ENCODE results near the gene UBL4A. TPM values are rescaled to one million over a fixed set of nuclear protein-coding genes. Genes with fewer than 3 reads are reported as not detected.
A peak's percentile ranks its signal among the peaks of the same experiment; 100 is the strongest.

UBL4A gene
- total RNA-seq, 1 donor from 2014 or later, result 12.1 TPM

DNA sequence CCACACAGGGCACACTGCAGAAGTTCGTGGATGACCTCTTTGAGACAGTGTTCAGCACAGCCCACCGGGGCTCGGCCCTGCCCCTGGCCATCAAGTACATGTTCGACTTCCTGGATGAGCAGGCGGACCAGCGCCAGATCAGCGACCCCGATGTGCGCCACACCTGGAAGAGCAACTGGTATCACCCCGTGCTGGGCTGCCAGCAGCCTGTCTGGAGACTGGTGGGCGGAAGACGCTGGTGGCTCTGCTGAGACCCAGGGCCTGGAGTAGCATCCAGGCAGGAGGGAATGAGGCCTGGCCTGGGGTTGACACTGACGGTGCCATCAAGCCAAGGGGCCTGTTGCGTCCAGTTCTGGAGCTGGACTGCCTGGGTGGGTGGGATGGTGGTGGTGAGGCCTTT is 16.0 kb downstream of the UBL4A start:
- H3F3A ChIP-seq (ENCODE audit: low read depth), result no peaks in the 10 kb centered on the region
- H3K4me1 Mint-ChIP-seq, result no peaks in the 10 kb centered on the region
- peaks cover 8% of the 10 kb centered on the region for H3K36me3 Mint-ChIP-seq
- DNase-seq (ENCODE audit: low spot score), result no peak
- no peak overlapping the region for H2AFZ ChIP-seq (replicated peaks)
- no peaks in the 10 kb centered on the region for H3K36me3 ChIP-seq
- H3K4me2 ChIP-seq, result no peak overlapping the region
- no peak overlapping the region for H3K4me3 ChIP-seq
- no peaks in the 10 kb centered on the region for H3K4me1 ChIP-seq
- no peaks in the 10 kb centered on the region for H3K79me2 ChIP-seq (ENCODE audit: low read depth)
- no peak overlapping the region for H3K27ac Mint-ChIP-seq
- no peak overlapping the region for H3K27ac ChIP-seq
- H3K4me3 Mint-ChIP-seq, result no peak overlapping the region
- no peak for TF ChIP-seq EZH2 (IDR thresholded peaks at IDR 0.05)
- no peak for TF ChIP-seq EZH2phosphoT487 (IDR thresholded peaks at IDR 0.05)
- TF ChIP-seq, protein P1, sequence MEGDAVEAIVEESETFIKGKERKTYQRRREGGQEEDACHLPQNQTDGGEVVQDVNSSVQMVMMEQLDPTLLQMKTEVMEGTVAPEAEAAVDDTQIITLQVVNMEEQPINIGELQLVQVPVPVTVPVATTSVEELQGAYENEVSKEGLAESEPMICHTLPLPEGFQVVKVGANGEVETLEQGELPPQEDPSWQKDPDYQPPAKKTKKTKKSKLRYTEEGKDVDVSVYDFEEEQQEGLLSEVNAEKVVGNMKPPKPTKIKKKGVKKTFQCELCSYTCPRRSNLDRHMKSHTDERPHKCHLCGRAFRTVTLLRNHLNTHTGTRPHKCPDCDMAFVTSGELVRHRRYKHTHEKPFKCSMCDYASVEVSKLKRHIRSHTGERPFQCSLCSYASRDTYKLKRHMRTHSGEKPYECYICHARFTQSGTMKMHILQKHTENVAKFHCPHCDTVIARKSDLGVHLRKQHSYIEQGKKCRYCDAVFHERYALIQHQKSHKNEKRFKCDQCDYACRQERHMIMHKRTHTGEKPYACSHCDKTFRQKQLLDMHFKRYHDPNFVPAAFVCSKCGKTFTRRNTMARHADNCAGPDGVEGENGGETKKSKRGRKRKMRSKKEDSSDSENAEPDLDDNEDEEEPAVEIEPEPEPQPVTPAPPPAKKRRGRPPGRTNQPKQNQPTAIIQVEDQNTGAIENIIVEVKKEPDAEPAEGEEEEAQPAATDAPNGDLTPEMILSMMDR (IDR thresholded peaks at IDR 0.05), result no peak
- peaks cover 9% of the 10 kb centered on the region for H3K9me3 Mint-ChIP-seq
- H3K27me3 ChIP-seq, result no peaks in the 10 kb centered on the region
- H3K9me3 ChIP-seq (ENCODE audit: low read depth), result no peaks in the 10 kb centered on the region
- H4K20me1 ChIP-seq (ENCODE audit: low read depth), result no peaks in the 10 kb centered on the region
- H3K9ac ChIP-seq, result no peak overlapping the region
- H3K27me3 Mint-ChIP-seq (ENCODE audit: insufficient read depth, low read depth), result no peaks in the 10 kb centered on the region

DNA sequence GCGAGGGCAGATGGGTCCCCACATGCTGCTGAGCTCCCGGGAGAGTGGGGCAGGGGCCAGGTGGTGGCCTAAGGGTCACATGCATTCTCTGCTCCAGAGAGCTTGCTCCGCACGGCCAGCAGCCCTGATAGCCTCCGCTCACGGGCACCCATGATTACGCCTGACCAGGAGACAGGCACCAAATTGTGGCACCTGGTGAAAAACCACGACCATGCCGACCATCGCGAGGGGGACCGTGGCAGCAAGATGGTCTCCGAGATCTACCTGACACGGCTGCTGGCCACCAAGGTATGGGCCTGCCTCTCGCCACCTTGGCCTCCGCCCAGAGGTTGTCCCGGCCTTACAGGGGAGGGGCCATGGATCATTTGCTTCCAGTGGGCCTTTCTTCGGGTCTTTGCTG is 16.5 kb downstream of the UBL4A start:
- Histone ChIP-seq H3K79me2 (ENCODE audit: low read depth) (no peaks in the 10 kb centered on the region), H4K20me1 (ENCODE audit: low read depth) (no peaks in the 10 kb centered on the region), H3K4me1 (no peaks in the 10 kb centered on the region), H3K27ac (no peak overlapping the region), H3K4me2 (no peak overlapping the region), H3K9me3 (ENCODE audit: low read depth) (no peaks in the 10 kb centered on the region), H3K36me3 (no peaks in the 10 kb centered on the region), H3K4me3 (no peak overlapping the region), H3K27me3 (no peaks in the 10 kb centered on the region), H3F3A (ENCODE audit: low read depth) (no peaks in the 10 kb centered on the region), H3K9ac (no peak overlapping the region), H2AFZ (replicated peaks) (no peak overlapping the region)
- Mint-ChIP-seq H3K4me3 (peak overlapping the region; percentile 53), H3K27ac (no peak overlapping the region), H3K9me3 (peaks cover 7% of the 10 kb centered on the region), H3K27me3 (ENCODE audit: insufficient read depth, low read depth) (no peaks in the 10 kb centered on the region), H3K4me1 (no peaks in the 10 kb centered on the region), H3K36me3 (peaks cover 7% of the 10 kb centered on the region)
- no peak for DNase-seq (ENCODE audit: low spot score)
- TF ChIP-seq, protein P1 (IDR thresholded peaks at IDR 0.05), result no peak
- no peak for TF ChIP-seq EZH2phosphoT487 (IDR thresholded peaks at IDR 0.05)
- no peak for TF ChIP-seq EZH2 (IDR thresholded peaks at IDR 0.05)

- TF ChIP-seq, protein P1 (IDR thresholded peaks at IDR 0.05), result no peak
- TF ChIP-seq EZH2 (IDR thresholded peaks at IDR 0.05) (no peak), EZH2phosphoT487 (IDR thresholded peaks at IDR 0.05) (no peak)
- Histone ChIP-seq H4K20me1 (ENCODE audit: low read depth) (no peaks in the 10 kb centered on the region), H3K9ac (no peak overlapping the region), H3K9me3 (ENCODE audit: low read depth) (no peaks in the 10 kb centered on the region), H3K27me3 (no peaks in the 10 kb centered on the region), H3K4me1 (no peaks in the 10 kb centered on the region), H3K4me2 (no peak overlapping the region), H3K36me3 (no peaks in the 10 kb centered on the region), H3K27ac (no peak overlapping the region), H3K4me3 (no peak overlapping the region), H3F3A (ENCODE audit: low read depth) (no peaks in the 10 kb centered on the region), H2AFZ (replicated peaks) (no peak overlapping the region), H3K79me2 (ENCODE audit: low read depth) (no peaks in the 10 kb centered on the region)
- no peaks in the 10 kb centered on the region for H3K4me1 Mint-ChIP-seq
- H3K9me3 Mint-ChIP-seq, result peaks cover 7% of the 10 kb centered on the region
- no peak overlapping the region for H3K4me3 Mint-ChIP-seq
- H3K36me3 Mint-ChIP-seq, result peaks cover 7% of the 10 kb centered on the region
- DNase-seq (ENCODE audit: low spot score), result no peak
- H3K27me3 Mint-ChIP-seq (ENCODE audit: insufficient read depth, low read depth), result no peaks in the 10 kb centered on the region
- H3K27ac Mint-ChIP-seq, result no peak overlapping the region
These were observed 17.3 kb downstream of the UBL4A start for GRCh38 chrX:154469114-154469513.

Measured in neural progenitor cell (in vitro differentiated cells).